GM19023 (cell line): ENCODE data around the gene MLYCD.
A peak's percentile ranks its signal among the peaks of the same experiment; 100 is the strongest.

ENCODE experiments used
- ATAC-seq: cut with Tn5 transposase; IDR thresholded peaks from one replicate; pipeline ENCODE4 v1.9.1; 2021; ENCODE audit warnings: mild to moderate bottlenecking, moderate library complexity; ENCODE audit not compliant: unreplicated experiment

Gene MLYCD

DNA sequence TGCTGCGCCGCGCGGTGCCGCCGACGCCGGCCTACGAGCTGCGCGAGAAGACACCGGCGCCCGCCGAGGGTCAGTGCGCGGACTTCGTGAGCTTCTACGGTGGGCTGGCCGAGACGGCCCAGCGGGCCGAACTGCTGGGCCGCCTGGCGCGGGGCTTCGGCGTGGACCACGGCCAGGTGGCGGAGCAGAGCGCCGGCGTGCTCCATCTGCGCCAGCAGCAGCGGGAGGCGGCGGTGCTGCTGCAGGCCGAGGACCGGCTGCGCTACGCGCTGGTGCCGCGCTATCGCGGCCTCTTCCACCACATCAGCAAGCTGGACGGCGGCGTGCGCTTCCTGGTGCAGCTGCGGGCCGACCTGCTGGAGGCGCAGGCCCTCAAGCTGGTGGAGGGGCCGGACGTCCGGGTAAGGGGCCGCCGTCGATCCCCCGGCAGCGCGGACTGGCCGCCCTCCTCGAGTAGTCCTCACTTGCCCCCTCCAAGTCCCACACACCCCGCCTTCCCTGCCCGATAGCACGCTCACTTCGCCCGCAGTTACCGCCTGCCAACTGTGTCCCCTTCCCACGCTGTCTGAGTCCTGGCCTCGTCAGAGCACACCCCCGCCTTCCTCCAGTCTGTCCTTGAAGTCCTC lies 470 bp downstream of the MLYCD start:
- peak; percentile 54 for ATAC-seq

DNA sequence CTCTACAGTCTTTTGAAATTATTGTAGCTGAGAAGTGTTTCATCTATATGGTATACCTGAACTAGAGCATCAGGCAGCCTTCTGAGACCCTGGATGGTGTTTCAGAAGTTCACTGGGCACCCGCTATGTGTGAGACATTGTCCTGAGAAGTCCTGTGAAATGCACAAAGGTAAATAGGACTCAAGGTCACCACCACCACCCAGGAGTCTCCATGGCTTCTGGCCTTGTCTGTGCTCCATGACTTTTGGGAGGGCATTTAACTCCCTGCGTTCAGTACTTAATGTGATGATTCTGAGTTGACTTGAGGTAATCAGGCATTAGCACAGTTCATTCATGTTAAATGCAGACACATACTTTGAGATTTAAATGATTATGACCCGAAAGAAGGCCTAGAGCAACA lies 1.1 kb downstream of the MLYCD start:
- no peak for ATAC-seq

DNA sequence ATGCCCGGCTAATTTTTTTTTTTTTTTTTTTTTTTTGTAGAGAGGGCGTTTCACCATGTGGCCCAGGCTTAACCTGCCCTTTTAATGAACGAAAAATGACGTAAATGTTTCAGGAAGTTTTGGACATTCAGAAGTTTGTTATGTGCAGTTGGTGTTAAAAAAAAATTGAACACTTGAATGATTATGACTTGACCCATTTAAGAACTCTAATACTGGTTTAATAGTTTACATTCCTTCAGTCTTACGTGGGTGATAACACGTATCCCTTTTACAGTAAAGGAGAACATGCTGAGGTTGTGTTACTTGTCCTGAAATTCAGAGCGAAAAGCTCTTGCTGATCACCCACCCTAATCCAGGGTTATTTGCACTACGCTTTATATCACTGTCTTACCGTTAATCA lies 1.7 kb downstream of the MLYCD start:
- no peak for ATAC-seq

DNA sequence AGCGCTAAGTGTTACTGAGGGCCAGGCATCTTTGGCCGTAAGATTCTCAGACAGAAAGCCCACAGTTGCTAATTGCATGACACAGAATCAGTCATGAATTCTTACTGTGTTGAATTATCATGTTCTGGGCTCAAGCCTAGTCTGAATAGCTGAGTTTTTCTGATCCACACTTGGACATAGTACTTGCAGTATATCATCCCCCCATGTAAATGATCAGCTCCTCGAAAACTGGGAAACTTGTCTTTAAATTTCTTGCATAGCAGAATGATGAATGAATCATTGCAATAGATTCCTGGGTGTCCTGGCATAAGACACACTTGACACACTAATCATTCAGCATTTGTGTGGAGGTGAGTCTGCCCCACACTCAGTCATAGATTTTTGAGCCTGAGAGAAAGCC lies 2.2 kb downstream of the MLYCD start:
- no peak for ATAC-seq

DNA sequence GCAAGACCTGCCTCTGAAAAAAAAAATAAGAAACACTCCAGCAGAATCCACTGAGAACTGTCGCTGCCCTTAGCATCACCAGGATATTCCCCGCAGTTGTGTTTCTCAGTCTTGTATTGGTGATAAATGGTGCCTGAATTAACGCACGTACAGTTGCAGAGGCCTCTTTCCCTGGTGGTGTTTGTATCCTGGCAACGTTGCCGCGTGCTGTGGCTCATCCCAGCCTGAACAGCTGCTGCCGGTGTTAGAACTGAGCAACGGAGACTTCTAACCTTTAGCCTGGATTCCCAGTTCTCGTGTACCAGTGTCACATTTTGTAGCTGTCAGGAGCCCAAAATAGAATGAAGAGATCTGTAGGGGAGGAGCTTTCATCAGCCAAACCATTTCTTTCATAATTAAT lies 4.8 kb downstream of the MLYCD start:
- ATAC-seq, result no peak

DNA sequence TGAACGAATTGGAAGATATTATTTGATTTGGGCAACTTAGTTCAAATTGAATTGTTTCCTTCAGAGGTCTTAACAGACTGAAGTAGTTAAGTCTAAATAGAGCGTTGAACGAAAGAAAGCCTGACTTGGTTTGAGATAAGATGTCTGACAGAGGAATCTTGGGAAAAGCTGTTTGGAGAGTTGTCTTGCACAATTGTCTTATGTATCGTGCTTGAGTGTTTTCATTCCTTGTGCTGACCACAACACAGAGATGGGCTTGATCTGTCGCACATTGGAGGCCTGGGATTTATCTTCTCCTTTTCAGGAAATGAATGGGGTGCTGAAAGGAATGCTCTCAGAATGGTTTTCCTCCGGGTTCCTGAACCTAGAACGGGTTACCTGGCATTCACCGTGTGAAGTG lies 7.8 kb downstream of the MLYCD start:
- ATAC-seq, result no peak

DNA sequence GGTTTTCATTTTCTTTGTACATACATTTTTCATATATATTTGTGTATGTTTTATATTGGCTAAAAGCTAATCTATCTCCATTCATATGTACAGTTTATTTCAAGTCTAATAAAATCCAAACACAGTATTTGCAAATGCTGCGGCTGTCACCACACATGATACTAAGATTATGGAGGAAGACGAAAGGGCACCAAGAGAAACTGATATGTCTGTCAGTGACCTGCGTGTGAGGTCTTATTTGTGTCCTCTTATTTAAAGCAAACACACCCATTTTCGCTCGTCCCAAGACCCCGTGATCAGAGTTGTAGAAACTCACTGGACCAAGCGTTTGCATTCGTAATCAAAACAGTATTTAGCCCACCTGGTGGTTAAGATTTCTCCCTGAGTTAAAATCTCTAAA lies 8.2 kb downstream of the MLYCD start:
- ATAC-seq, result no peak

DNA sequence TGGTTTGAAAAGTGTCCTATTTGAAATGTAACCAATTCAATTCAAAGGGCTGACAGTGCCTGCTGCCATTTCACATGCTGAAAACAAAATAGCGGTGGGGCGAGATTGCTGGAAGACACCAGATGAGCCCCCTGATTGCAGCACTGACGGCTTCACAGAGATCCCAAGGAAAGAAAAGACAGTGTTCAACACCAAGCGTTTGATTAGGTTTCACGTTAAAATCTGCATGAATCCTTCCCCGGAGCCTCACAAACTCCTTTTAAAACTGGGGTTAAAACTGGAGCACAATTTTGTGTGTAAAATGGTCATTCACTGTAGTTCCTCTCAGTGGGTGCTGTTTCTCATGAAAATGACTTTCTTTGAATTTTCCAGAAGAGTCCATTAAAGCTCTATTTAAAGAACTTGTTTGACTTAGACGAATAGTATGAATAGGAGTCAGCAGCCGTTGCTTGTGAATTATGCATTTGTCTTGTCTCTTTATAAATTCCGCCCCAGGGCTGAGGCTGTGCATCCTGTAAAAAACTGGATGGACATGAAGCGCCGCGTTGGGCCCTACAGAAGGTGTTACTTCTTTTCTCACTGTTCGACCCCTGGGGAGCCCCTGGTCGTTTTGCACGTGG lies 8.8 kb downstream of the MLYCD start:
- no peak for ATAC-seq

DNA sequence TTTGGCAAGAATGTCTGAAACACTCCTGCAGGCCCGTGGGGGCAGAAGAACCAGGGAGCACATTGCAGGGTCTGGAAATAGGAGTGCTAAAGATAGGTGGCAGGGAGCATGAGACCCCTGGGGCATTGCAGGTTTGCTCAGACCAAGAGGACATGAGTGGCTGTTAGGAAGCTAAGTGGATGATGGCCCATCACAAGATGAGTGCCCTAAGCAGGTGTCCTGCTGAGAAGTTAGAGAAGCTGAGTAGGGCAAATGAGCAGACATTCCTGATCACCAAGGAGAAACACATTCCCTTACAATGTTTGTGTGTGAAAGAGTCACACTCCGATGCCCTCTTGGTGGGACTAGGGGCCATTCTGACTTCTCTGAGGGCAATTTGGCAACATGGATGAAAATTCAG lies 9.9 kb downstream of the MLYCD start:
- ATAC-seq, result no peak

DNA sequence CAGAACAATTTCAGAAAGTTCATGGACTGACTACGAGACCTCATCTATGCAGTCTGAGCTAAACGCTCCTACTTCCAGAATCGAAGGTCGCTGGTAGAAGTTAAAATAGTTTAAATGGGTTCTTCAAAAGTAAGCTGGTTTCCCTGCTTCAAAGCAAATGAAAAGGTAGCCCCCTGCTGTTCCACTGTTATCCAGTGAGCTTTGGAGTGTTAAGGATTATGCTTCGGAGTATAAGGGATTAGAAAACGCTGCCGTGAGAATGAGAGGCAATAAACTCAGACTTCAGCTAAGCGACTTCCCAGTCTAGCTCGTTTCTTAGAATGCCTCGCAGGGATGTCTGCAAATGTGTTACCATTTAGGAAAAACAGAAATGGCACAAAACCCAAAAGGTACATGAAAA lies 12.4 kb downstream of the MLYCD start:
- ATAC-seq, result no peak

DNA sequence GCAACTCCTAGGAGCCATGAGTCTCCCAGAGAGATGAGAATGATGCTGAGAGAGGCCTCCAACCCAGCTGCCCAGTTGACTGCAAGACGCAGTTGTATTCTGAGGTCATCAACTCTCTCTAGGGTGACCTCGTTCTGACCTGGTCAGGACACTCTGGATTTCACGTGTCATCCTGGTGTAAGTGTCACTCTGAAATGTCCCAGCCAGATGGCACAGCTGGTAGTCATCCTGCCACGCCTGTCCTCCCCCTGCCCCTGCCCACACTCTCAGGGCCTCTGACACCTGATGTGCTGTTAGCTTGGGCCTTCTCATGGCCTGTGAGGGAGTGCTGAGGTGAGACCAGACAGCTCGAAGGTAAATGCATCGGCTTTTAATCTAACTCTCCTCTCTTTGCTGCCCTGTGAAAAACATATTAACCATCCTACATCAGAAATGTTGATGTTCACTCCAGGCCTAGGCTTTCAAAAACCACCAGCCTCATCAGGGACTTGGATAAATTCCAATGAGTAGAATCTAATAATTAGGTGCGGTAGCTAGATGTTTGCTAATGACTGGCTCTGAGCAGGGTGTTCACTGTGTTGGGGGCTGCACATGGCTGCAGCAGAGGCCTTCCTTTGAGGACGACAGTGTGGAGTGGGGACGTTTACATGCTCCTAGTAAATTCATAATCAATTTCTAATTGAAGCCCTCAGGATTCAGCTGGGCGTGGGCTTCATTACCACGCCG lies 13.8 kb downstream of the MLYCD start:
- ATAC-seq, result no peak

DNA sequence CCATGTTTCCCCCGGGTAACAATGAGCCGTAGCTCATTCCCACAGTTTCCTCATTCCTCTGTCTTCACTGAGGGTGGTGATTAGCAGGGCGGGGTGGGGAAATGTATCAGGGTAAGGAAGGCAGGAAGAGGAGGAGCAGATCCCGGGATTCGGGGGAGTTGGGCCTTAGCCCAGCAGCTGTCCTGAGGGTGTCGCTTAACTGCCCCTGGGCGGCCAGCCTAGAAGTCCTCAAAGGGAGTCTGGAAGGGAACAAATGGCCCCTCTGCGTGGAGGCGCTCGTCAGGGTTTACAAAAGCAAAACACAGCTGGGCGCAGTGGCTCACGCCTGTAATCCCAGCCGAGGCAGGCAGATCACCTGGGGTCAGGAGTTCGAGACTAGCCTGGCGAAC lies 14.3 kb downstream of the MLYCD start:
- ATAC-seq, result no peak

DNA sequence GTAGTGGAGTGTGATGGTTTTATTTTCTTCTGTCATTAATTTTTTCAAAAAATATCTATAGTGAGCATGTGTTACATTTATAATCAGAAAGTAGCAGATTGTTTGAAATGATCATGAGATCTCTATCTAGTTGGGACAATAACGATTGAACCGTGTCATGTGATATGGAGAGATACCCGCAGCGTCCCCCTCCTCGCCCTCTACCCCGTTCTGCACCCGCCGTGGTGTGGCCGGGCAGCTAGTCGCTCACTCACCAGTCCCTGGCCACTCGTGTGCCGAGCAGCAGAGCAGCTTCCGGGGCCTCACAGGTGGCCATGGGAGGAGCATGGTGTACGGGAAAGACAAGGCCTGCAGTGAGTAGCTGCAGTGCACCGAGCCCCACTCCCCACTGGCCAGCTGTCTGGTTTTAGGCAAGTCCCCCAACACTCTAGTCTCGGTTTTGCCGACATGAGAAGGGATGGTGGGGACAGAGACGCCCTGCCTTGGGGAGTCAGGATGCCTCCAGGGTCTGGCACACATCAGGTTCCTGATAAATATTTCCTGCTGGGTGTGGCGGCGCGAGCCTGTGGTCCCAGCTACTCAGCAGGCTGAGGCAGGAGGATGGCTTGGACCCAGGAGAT lies 15.3 kb downstream of the MLYCD start:
- no peak for ATAC-seq

DNA sequence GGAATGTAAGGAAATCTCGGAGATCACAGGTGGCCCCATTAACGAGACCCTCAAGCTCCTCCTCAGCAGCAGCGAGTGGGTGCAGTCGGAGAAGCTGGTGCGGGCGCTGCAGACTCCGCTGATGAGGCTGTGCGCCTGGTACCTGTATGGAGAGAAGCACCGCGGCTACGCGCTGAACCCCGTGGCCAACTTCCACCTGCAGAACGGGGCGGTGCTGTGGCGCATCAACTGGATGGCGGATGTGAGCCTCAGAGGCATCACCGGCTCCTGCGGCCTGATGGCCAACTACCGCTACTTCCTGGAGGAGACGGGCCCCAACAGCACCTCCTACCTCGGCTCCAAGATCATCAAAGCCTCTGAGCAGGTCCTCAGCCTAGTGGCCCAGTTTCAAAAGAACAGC lies 16.2 kb downstream of the MLYCD start:
- ATAC-seq, result no peak

DNA sequence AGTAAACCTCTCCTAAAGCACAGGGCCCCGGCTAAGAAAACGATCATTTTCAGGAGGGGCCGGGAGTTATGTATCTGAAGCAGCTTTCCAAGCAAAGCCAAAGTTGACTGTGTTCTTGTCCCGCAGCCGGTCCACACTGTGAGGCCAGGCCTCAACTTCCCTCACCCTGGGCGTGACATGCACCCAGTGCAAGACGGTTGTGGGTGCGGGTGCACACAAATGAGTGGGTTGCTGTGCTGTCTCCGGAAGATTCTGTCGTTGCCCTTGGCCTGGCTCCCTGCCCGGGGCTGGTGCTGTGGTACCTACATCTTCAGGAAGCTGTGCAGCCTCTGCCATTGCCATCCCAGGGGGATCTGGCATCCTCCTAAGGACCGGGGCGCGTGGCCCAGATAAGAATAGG lies 16.6 kb downstream of the MLYCD start:
- ATAC-seq, result no peak

DNA sequence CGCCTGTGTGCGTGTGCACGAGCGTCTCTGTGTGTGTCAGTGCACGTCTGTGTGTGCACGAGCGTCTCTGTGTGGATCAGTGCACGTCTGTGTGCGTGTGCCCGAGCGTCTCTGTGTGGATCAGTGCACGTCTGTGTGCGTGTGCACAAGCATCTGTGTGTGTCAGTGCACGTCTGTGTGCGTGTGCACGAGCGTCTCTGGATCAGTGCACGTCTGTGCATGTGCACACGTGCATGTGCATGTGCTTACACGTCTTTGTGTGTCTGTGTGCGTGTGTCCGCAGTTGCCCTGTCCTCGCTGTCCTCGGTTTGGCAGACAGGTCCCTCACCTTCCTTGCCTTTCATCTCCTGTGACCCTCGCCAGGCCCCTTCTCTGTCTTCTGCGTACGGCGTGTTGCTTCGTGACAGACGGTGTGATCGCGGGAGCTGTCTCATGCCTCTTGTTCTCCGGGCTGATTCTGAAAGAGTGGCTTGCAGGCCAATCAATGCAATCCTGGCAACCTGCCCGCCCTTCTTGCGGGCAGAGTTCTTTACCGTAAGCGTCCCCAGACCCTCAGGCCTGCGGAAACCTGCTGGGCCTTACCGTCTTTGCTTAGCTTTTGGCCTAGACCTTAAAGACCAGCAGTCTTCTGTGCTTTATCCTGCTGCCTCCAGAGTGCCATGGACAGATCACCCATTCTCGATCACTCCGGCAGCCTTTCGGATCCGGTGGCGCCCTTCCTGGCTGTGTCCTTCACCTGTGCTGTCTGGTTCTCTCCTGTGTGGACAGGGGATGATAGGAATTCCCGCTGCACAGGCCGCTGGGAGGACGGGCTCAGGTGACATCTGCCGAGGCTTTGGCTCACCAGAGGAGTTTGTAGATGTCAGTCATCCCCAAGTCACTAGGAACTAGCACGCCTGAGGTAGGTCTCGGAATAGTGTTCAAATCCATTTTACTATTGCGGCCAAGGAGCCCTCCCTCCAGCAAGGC lies 18.5 kb downstream of the MLYCD start:
- no peak for ATAC-seq

DNA sequence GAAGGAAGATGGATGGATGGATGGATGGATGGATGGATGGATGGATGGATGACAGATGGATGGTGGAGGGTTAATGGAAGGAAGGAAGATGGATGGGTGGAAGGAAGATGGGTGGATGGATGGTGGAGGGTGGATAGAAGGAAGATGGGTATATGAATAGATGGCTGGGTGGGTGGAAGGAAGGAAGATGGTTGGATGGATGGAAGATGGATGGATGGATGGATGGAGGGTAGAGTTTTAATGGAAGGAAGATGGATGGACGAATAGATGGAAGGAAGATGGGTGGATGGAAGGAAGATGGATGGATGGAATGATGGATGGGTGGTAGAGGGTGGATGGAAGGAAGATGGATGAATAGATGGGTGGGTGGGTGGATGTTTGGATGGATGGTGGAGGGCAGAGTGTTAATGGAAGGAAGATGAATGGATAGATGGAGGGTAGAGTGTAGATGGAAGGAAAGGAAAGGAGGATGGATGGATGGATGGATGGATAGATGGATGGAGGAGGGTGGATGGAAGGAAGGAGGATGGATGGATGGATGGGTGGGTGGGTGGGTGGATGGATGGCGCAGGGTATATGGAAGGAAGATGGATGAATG lies 22.1 kb downstream of the MLYCD start:
- no peak for ATAC-seq

DNA sequence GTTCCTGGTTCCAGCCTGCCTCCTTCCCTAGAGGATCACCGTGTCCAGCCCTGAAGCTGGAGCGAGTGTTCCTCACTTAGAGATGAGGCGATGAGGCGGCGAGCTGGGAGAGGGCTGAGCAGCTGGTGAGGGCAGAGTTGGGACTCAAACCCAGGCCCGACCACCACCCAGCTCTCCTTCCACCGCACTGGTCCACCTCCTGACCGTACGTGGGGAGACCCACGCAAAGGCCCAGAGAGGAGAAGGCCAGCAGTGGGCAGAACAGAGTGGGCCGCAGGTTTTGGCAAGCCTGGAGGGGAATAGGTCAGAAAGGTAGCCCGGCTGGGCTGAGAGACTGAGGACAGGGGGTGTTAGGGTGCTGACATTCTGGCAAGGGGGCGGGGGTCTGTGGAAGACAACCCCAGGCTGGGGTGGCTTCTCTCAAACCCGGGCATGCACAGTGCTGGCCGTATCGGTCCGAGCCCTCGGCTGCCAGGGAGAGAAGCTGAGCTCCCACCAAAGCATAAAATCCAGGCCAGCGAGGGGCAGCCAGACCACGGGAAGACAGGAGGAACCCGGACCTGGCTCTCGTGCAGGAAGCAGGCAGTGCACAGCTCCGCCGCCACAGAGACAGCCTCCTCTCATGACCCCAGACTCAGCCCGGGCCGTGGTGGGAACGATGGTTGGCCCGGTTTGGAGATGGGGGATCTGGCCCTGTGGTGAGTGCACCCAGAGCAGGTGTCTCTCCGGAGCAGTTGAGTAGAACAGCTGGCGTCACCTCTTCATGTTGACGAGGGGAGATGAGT lies 24.9 kb downstream of the MLYCD start:
- no peak for ATAC-seq

DNA sequence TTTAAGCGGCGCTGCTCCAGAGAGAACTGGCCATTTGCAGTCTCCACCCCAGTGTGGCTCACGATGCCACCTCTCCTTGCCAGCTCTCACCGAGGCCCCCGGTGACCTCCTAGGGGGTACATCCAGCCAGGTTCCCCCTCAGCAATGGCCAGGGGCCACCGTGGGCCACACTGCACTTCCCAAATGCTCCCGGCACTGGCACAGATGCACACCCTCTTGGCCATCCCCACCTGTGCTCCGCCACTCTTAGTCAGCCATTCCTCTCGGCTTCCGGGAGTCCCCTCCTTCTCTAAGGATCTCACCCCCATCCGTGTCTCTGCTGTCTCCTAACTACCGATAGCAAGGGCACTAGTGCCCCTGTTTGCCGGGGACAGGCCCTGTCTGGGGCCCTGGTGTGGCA lies 25.8 kb downstream of the MLYCD start:
- no peak for ATAC-seq
